Mesothelial cell of epicardium (in vitro differentiated cells): ENCODE measurements around the gene PCDHB2. TPM values are rescaled to one million over a fixed set of nuclear protein-coding genes. Genes with fewer than 3 reads are reported as not detected.
"Not testable (repeated sequence)": the region's sequence is repeated elsewhere in the genome, so short reads cannot be mapped to it uniquely, and the experiment has no call there.

Experiments used
- DNase-seq, 2 experiments: peaks; one replicate each; pipeline ENCODE4 v3.0.0; 2021; ENCODE audit warnings: low spot score in 2 of 2; ENCODE audit not compliant: unreplicated experiment in 2 of 2
- H3K27ac Mint-ChIP-seq: 2 replicates; pipeline ENCODE4 v1.8.0; 2021; ENCODE audit warnings: mixed read lengths
- H3K27me3 Mint-ChIP-seq: 2 replicates; pipeline ENCODE4 v1.8.0; 2021; ENCODE audit warnings: low read depth, mixed read lengths
- H3K36me3 Mint-ChIP-seq: 2 replicates; pipeline ENCODE4 v1.8.0; 2021; ENCODE audit warnings: mixed read lengths
- H3K4me1 Mint-ChIP-seq: 2 replicates; pipeline ENCODE4 v1.8.0; 2021; ENCODE audit warnings: mixed read lengths
- H3K4me3 Mint-ChIP-seq: 2 replicates; pipeline ENCODE4 v1.8.0; 2021; ENCODE audit warnings: mild to moderate bottlenecking, moderate library complexity, mixed read lengths
- H3K9me3 Mint-ChIP-seq: 2 replicates; pipeline ENCODE4 v1.8.0; 2021; ENCODE audit warnings: mixed read lengths
- total RNA-seq: library from RNA; stranded (reverse); gene quantifications from 3 replicates; pipeline ENCODE4 v1.2.1, GENCODE V29; 2021
- TF ChIP-seq, protein P1 (sequence below): fragments of 200-600 bp; sonication (generic); IDR thresholded peaks from one replicate; pipeline ENCODE4 v1.5.0; 2021; ENCODE audit warnings: antibody characterized with exemption; ENCODE audit not compliant: unreplicated experiment

PCDHB2 gene
- total RNA-seq, 1 donor from 2014 or later: 118 TPM

DNA sequence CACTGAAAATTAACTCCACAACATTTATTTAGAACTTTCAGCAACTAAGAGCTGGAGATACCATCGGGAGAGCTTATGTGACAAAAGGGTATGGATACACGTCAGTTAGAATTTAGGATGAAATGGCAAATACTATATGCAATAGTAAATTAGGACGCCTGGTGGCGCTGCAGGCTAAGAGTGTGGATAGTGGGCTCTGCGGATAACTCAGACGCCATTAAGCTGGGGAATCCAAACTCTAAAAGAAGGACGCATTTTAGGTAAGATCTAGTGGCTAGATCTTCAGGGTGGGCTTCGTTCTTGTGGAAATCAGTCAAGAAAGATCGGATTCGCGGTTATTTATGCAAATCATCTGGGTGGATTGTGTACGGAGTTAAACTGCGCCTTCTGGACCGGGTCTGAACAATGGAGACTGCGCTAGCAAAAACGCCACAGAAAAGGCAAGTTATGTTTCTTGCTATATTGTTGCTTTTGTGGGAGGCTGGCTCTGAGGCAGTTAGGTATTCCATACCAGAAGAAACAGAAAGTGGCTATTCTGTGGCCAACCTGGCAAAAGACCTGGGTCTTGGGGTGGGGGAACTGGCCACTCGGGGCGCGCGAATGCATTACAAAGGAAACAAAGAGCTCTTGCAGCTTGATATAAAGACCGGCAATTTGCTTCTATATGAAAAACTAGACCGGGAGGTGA, 40.8 kb downstream of the PCDHB2 start, which contains the start of gene PCDHB5:
Gene PCDHB5 (plus strand): TSS at position 177 of the 688 bp plus-strand sequence. CDS start 229 bp downstream, at position 406.
- peaks cover 72% of the 10 kb centered on the region for H3K36me3 Mint-ChIP-seq
- H3K4me1 Mint-ChIP-seq: no peaks in the 10 kb centered on the region
- H3K9me3 Mint-ChIP-seq: peaks cover 80% of the 10 kb centered on the region
- peak within 1 kb of the TSS; percentile 58 for H3K4me3 Mint-ChIP-seq
- no peak for DNase-seq
- no peaks in the 10 kb centered on the region for H3K27me3 Mint-ChIP-seq
- H3K27ac Mint-ChIP-seq: peak within 1 kb of the TSS; percentile 24
- TF ChIP-seq, protein P1, sequence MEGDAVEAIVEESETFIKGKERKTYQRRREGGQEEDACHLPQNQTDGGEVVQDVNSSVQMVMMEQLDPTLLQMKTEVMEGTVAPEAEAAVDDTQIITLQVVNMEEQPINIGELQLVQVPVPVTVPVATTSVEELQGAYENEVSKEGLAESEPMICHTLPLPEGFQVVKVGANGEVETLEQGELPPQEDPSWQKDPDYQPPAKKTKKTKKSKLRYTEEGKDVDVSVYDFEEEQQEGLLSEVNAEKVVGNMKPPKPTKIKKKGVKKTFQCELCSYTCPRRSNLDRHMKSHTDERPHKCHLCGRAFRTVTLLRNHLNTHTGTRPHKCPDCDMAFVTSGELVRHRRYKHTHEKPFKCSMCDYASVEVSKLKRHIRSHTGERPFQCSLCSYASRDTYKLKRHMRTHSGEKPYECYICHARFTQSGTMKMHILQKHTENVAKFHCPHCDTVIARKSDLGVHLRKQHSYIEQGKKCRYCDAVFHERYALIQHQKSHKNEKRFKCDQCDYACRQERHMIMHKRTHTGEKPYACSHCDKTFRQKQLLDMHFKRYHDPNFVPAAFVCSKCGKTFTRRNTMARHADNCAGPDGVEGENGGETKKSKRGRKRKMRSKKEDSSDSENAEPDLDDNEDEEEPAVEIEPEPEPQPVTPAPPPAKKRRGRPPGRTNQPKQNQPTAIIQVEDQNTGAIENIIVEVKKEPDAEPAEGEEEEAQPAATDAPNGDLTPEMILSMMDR: no peak

DNA sequence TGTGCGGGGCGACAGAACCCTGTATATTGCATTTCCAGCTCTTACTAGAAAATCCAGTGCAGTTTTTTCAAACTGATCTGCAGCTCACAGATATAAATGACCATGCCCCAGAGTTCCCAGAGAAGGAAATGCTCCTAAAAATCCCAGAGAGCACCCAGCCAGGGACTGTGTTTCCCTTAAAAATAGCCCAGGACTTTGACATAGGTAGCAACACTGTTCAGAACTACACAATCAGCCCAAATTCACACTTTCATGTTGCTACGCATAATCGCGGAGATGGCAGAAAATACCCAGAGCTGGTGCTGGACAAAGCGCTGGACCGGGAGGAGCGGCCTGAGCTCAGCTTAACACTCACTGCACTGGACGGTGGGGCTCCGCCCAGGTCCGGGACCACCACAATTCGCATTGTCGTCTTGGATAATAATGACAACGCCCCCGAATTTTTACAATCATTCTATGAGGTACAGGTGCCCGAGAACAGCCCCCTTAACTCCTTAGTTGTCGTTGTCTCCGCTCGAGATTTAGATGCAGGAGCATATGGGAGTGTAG, 41.4 kb downstream of the PCDHB2 start:
- Mint-ChIP-seq H3K27ac (peak overlapping the region; percentile 24), H3K36me3 (peaks cover 68% of the 10 kb centered on the region), H3K9me3 (peaks cover 74% of the 10 kb centered on the region)

DNA sequence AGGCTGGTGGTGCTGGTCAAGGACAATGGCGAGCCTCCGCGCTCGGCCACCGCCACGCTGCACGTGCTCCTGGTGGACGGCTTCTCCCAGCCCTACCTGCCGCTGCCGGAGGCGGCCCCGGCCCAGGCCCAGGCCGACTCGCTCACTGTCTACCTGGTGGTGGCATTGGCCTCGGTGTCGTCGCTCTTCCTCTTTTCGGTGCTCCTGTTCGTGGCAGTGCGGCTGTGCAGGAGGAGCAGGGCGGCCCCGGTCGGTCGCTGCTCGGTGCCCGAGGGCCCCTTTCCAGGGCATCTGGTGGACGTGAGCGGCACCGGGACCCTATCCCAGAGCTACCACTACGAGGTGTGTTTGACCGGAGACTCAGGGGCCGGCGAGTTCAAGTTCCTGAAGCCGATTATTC, 42.9 kb downstream of the PCDHB2 start:
- H3K4me1 Mint-ChIP-seq, H3K27ac Mint-ChIP-seq, H3K27me3 Mint-ChIP-seq, DNase-seq, H3K4me3 Mint-ChIP-seq: not testable (repeated sequence)
- Mint-ChIP-seq H3K9me3 (peaks cover 69% of the 10 kb centered on the region), H3K36me3 (peaks cover 60% of the 10 kb centered on the region)

More for the DNA sequence above, 41.4 kb downstream of the PCDHB2 start:
- no peak for DNase-seq
- no peaks in the 10 kb centered on the region for H3K4me1 Mint-ChIP-seq
- peak overlapping the region; percentile 58 for H3K4me3 Mint-ChIP-seq
- TF ChIP-seq, protein P1: no peak
- H3K27me3 Mint-ChIP-seq: no peaks in the 10 kb centered on the region

Other genes starting within 250 kb of the PCDHB2 start
- gene PCDHA9, start 246.2 kb upstream of the PCDHB2 start, total RNA-seq: 3.1 to 4.0 TPM (median 3.4 TPM) in 3 replicates
- 18.6 to 20.1 TPM (median 19.8 TPM) in 3 replicates for gene PCDHA10, start 238.7 kb upstream of the PCDHB2 start, total RNA-seq
- 11.7 to 12.8 TPM (median 11.8 TPM) in 3 replicates for gene PCDHA11, start 225.7 kb upstream of the PCDHB2 start, total RNA-seq
- gene PCDHA12, start 219.3 kb upstream of the PCDHB2 start, total RNA-seq: 22.5 to 22.8 TPM (median 22.5 TPM) in 3 replicates
- gene PCDHA13, start 212.5 kb upstream of the PCDHB2 start, total RNA-seq: 5.4 to 6.1 TPM (median 5.8 TPM) in 3 replicates
- 9.2 to 10.1 TPM (median 9.7 TPM) in 3 replicates for gene PCDHAC1, start 168.3 kb upstream of the PCDHB2 start, total RNA-seq
- gene PCDHAC2, start 128.1 kb upstream of the PCDHB2 start, total RNA-seq: 12.1 to 12.7 TPM (median 12.4 TPM) in 3 replicates
- gene PCDHB1, start 43.2 kb upstream of the PCDHB2 start, total RNA-seq: 0.16 to 0.18 TPM (median 0.16 TPM) in 3 replicates
- 19.2 to 21.6 TPM (median 19.8 TPM) in 3 replicates for gene PCDHB3, start 5.9 kb downstream of the PCDHB2 start, total RNA-seq
- 7.9 to 8.6 TPM (median 8.0 TPM) in 3 replicates for gene PCDHB4, start 27.2 kb downstream of the PCDHB2 start, total RNA-seq
- gene PCDHB5, start 40.6 kb downstream of the PCDHB2 start, total RNA-seq: 5.2 to 6.8 TPM (median 6.0 TPM) in 3 replicates
- 1.8 to 2.1 TPM (median 2.1 TPM) in 3 replicates for gene PCDHB6, start 55.4 kb downstream of the PCDHB2 start, total RNA-seq
- gene PCDHB7, start 78.0 kb downstream of the PCDHB2 start, total RNA-seq: 1.4 to 1.8 TPM (median 1.6 TPM) in 3 replicates
- gene PCDHB8, start 83.2 kb downstream of the PCDHB2 start, total RNA-seq: 2.3 to 2.4 TPM (median 2.4 TPM) in 3 replicates
- 23.5 to 24.6 TPM (median 24.4 TPM) in 3 replicates for gene PCDHB16, start 87.8 kb downstream of the PCDHB2 start, total RNA-seq
- 14.5 to 16.0 TPM (median 15.1 TPM) in 3 replicates for gene PCDHB9, start 92.5 kb downstream of the PCDHB2 start, total RNA-seq
- gene PCDHB10, start 97.7 kb downstream of the PCDHB2 start, total RNA-seq: 10.8 to 11.9 TPM (median 11.7 TPM) in 3 replicates
- gene PCDHB11, start 105.0 kb downstream of the PCDHB2 start, total RNA-seq: 6.1 to 6.6 TPM (median 6.4 TPM) in 3 replicates
- gene PCDHB12, start 114.1 kb downstream of the PCDHB2 start, total RNA-seq: 5.8 to 6.4 TPM (median 6.1 TPM) in 3 replicates
- 7.8 to 8.0 TPM (median 8.0 TPM) in 3 replicates for gene PCDHB13, start 119.3 kb downstream of the PCDHB2 start, total RNA-seq
- 7.1 to 8.6 TPM (median 7.7 TPM) in 3 replicates for gene PCDHB14, start 128.7 kb downstream of the PCDHB2 start, total RNA-seq
- 2.2 to 2.4 TPM (median 2.3 TPM) in 3 replicates for gene PCDHB15, start 150.8 kb downstream of the PCDHB2 start, total RNA-seq
- 1.3 to 1.6 TPM (median 1.6 TPM) in 3 replicates for gene SLC25A2, start 209.4 kb downstream of the PCDHB2 start, total RNA-seq
- gene TAF7, start 226.2 kb downstream of the PCDHB2 start, total RNA-seq: 97.2 to 103 TPM (median 99.6 TPM) in 3 replicates
- gene PCDHGA1, start 235.9 kb downstream of the PCDHB2 start, total RNA-seq: 0.22 to 0.47 TPM (median 0.34 TPM) in 3 replicates
- 0.11 to 0.33 TPM (median 0.32 TPM) in 3 replicates for gene PCDHGA2, start 244.1 kb downstream of the PCDHB2 start, total RNA-seq
- gene PCDHGA3, start 249.2 kb downstream of the PCDHB2 start, total RNA-seq: 0.07 to 0.16 TPM (median 0.13 TPM) in 3 replicates